ENCODE results near the gene CHN2.
"Not testable (repeated sequence)": the region's sequence is repeated elsewhere in the genome, so short reads cannot be mapped to it uniquely, and the experiment has no call there.

The CHN2 gene

GRCh38 chr7:29527505-29528108, 333.0 kb downstream of the CHN2 start:
- TF ChIP-seq, protein P1, sequence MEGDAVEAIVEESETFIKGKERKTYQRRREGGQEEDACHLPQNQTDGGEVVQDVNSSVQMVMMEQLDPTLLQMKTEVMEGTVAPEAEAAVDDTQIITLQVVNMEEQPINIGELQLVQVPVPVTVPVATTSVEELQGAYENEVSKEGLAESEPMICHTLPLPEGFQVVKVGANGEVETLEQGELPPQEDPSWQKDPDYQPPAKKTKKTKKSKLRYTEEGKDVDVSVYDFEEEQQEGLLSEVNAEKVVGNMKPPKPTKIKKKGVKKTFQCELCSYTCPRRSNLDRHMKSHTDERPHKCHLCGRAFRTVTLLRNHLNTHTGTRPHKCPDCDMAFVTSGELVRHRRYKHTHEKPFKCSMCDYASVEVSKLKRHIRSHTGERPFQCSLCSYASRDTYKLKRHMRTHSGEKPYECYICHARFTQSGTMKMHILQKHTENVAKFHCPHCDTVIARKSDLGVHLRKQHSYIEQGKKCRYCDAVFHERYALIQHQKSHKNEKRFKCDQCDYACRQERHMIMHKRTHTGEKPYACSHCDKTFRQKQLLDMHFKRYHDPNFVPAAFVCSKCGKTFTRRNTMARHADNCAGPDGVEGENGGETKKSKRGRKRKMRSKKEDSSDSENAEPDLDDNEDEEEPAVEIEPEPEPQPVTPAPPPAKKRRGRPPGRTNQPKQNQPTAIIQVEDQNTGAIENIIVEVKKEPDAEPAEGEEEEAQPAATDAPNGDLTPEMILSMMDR (conservative IDR thresholded peaks at IDR 0.05; ENCODE audit: low read depth, low read length): no peak
- no peak overlapping the region for H3K4me3 ChIP-seq (ENCODE audit: low read length)
- DNase-seq (ENCODE audit: low read depth): no peak

GRCh38 chr7:29528526-29528925, 334.0 kb downstream of the CHN2 start:
- not testable (repeated sequence) for DNase-seq (ENCODE audit: low read depth); H3K4me3 ChIP-seq (ENCODE audit: low read length)
